ENCODE measurements around the gene CDR2. TPM values are rescaled to one million over a fixed set of nuclear protein-coding genes. Genes with fewer than 3 reads are reported as not detected.

Gene CDR2
- total and polyA plus RNA-seq, 2 of the 13 experiments (the other 11 are each of a cell fraction or from before 2014, with no cell fraction given), result 59.0 to 78.9 TPM

GRCh38 chr16:22369221-22369811 lies 5.1 kb downstream of the CDR2 start:
- H3K4me3 ChIP-seq (replicated peaks in 1 of 3; ENCODE audit: insufficient read depth in 1 of 3, low read depth in 2 of 3, low read length in 3 of 3), result peak overlapping the region in 2 of 3 experiments; percentile 3 to 30; a peak in 3 of 6 replicates
- POLR2A ChIA-PET, result interaction anchor here (0.5 to 2.4 kb wide), 6 partner anchors 12 to 1469 kb away, joined by 3 to 22 read pairs (median 5); partner anchors contain the start of genes DCUN1D3 and LYRM1
- FAIRE-seq (no peak), DNase-seq (ENCODE audit: low spot score) (peak; percentile 78), ATAC-seq (no peak)
- intact Hi-C loops (cut with micrococcal nuclease; ENCODE audit: unreplicated experiment) (no loop called here), in situ Hi-C loops (cut with HindIII; ENCODE audit: extremely low pct_ligation_motif_present, low pct_unique_long_range_greater_than_20kb) (no loop called here)
- peaks cover 72% of the 10 kb centered on the region for H3K4me1 ChIP-seq (ENCODE audit: insufficient read depth, low read length)
- peaks cover 8 to 36% of the 10 kb centered on the region in 2 experiments for H3K36me3 ChIP-seq (replicated peaks in 1 of 2; ENCODE audit: control insufficient read depth in 1 of 2, insufficient read depth in 2 of 2, low read length in 2 of 2)
- peak overlapping the region; percentile 97 for H3K4me2 ChIP-seq (ENCODE audit: low read depth, low read length)
- H3K27ac ChIP-seq (ENCODE audit: extremely low read length, insufficient read depth, low read length), result peak overlapping the region; percentile 85
- no peaks in the 10 kb centered on the region; a peak in 1 of 5 replicates for H3K27me3 ChIP-seq (ENCODE audit: control insufficient read depth in 1 of 2, insufficient read depth in 2 of 2, low read length in 2 of 2)
- no TSS peak for BruUV-seq (replicated peaks)
- 48% methylated on average over 3 of the region's 3 CpGs for WGBS (ENCODE audit: low lambda C conversion rate)
- CTCF ChIA-PET (ENCODE audit: low intra/inter-chr PET ratio, low total read pairs), result no interaction called here
- peaks cover 98% of the 10 kb centered on the region for H3K79me2 ChIP-seq (ENCODE audit: insufficient read depth, low read length)
- H2AFZ ChIP-seq (ENCODE audit: low read length), result no peak overlapping the region
- H4K20me1 ChIP-seq (ENCODE audit: insufficient read depth, low read length), result peaks cover 49% of the 10 kb centered on the region
- no peaks in the 10 kb centered on the region for H3K9me3 ChIP-seq (ENCODE audit: low read length)
- peak overlapping the region; percentile 96; the same call in 1 of the 2 replicates for H3K9ac ChIP-seq (ENCODE audit: insufficient read depth, low read depth, low read length)
- TF ChIP-seq ZNF362 (CRISPR knock-in tag; IDR thresholded peaks at IDR 0.05; ENCODE audit: borderline replicate concordance), result peak; percentile 97
- no peak; the same call in none of the 2 replicates for TF ChIP-seq NCOR1 (IDR thresholded peaks at IDR 0.05; ENCODE audit: borderline replicate concordance, low read length)
- TF ChIP-seq ZNF83 (CRISPR knock-in tag; IDR thresholded peaks at IDR 0.05; ENCODE audit: borderline replicate concordance), result no peak
- TF ChIP-seq CHD4 (IDR thresholded peaks at IDR 0.05; ENCODE audit: borderline replicate concordance, low read length), result no peak
- peak; percentile 72 for TF ChIP-seq GABPB1 (CRISPR knock-in tag; IDR thresholded peaks at IDR 0.05)
- TF ChIP-seq HDAC1 (CRISPR knock-in tag; IDR thresholded peaks at IDR 0.05), result peak; percentile 48; the same call in 1 of the 2 replicates
- TF ChIP-seq CREM (IDR thresholded peaks at IDR 0.05), result peak; percentile 81
- TF ChIP-seq CREM (CRISPR knock-in tag; IDR thresholded peaks at IDR 0.05), result no peak
- TF ChIP-seq ZNF510 (CRISPR knock-in tag; IDR thresholded peaks at IDR 0.05; ENCODE audit: low read depth), result 0 out of 2 replicates have a peak, but pooled peaks have one; percentile 69
- TF ChIP-seq CEBPG (CRISPR knock-in tag; IDR thresholded peaks at IDR 0.05), result peak; percentile 82
- TF ChIP-seq MZF1 (CRISPR knock-in tag; IDR thresholded peaks at IDR 0.05; ENCODE audit: borderline replicate concordance), result 0 out of 2 replicates have a peak, but pooled peaks have one; percentile 31
- no peak for TF ChIP-seq ZNF512B (CRISPR knock-in tag; IDR thresholded peaks at IDR 0.05; ENCODE audit: borderline replicate concordance)
- peak; percentile 81 for TF ChIP-seq KAT8 (CRISPR knock-in tag; IDR thresholded peaks at IDR 0.05)
- no peak for TF ChIP-seq CBX5 (CRISPR knock-in tag; IDR thresholded peaks at IDR 0.05; ENCODE audit: borderline replicate concordance)
- TF ChIP-seq SRF (IDR thresholded peaks at IDR 0.05; ENCODE audit: low read depth, low read length), result peak; percentile 90
- 0 out of 2 replicates have a peak, but pooled peaks have one; percentile 68 for TF ChIP-seq ZNF850 (CRISPR knock-in tag; conservative IDR thresholded peaks at IDR 0.05)
- peak; percentile 86 for TF ChIP-seq MIER2 (CRISPR knock-in tag; IDR thresholded peaks at IDR 0.05)
- TF ChIP-seq ZFX (CRISPR knock-in tag; IDR thresholded peaks at IDR 0.05; ENCODE audit: low read depth), result 0 out of 2 replicates have a peak, but pooled peaks have one; percentile 6
- 0 out of 2 replicates have a peak, but pooled peaks have one; percentile 59 for TF ChIP-seq ZNF33A (CRISPR knock-in tag; IDR thresholded peaks at IDR 0.05; ENCODE audit: borderline replicate concordance)
- TF ChIP-seq MEF2D (CRISPR knock-in tag; IDR thresholded peaks at IDR 0.05), result 0 out of 2 replicates have a peak, but pooled peaks have one; percentile 40
- peak; percentile 41; the same call in 1 of the 2 replicates for TF ChIP-seq ZSCAN9 (CRISPR knock-in tag; IDR thresholded peaks at IDR 0.05; ENCODE audit: borderline replicate concordance)
- TF ChIP-seq ZFP82 (CRISPR knock-in tag; IDR thresholded peaks at IDR 0.05; ENCODE audit: borderline replicate concordance), result 0 out of 2 replicates have a peak, but pooled peaks have one; percentile 52

Data from HepG2 (cell line).